ENCODE measurements around the gene C14orf119.

DNA sequence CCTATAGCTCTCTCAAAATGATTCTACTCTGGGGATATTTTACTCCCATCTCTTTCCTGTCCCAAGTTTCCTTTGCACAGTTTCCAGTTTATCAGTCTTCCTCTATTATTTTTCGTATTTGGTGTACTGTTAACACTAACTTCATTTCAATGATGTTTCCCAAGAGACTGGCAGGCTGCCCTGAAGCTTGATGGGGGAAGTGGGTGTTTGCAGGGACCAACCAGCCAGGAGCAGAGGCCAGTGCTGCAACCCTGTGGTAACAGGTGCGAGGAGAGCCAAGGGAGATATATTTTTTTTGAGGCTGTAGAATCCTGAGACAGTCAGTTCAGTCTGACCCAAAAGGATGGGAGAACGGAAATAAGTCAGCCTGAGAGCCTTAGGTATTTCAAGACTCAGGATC is 35.6 kb downstream of the C14orf119 start:
- TF ChIP-seq, protein P1, sequence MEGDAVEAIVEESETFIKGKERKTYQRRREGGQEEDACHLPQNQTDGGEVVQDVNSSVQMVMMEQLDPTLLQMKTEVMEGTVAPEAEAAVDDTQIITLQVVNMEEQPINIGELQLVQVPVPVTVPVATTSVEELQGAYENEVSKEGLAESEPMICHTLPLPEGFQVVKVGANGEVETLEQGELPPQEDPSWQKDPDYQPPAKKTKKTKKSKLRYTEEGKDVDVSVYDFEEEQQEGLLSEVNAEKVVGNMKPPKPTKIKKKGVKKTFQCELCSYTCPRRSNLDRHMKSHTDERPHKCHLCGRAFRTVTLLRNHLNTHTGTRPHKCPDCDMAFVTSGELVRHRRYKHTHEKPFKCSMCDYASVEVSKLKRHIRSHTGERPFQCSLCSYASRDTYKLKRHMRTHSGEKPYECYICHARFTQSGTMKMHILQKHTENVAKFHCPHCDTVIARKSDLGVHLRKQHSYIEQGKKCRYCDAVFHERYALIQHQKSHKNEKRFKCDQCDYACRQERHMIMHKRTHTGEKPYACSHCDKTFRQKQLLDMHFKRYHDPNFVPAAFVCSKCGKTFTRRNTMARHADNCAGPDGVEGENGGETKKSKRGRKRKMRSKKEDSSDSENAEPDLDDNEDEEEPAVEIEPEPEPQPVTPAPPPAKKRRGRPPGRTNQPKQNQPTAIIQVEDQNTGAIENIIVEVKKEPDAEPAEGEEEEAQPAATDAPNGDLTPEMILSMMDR (IDR thresholded peaks at IDR 0.05 in 4 of 5, conservative IDR thresholded peaks at IDR 0.05 in 1 of 5), result no peak
- TF ChIP-seq POLR2A (IDR thresholded peaks at IDR 0.05), result no peak

Data from gastrocnemius medialis (tissue), 4 donors.